ENCODE results near the gene STK32B. TPM values are rescaled to one million over a fixed set of nuclear protein-coding genes. Genes with fewer than 3 reads are reported as not detected.
"Not testable (repeated sequence)": the region's sequence is repeated elsewhere in the genome, so short reads cannot be mapped to it uniquely, and the experiment has no call there.

The STK32B gene
- total and polyA plus RNA-seq, 2 of the 4 experiments (the other 2 are of a cell fraction): 5.5 to 6.3 TPM

DNA sequence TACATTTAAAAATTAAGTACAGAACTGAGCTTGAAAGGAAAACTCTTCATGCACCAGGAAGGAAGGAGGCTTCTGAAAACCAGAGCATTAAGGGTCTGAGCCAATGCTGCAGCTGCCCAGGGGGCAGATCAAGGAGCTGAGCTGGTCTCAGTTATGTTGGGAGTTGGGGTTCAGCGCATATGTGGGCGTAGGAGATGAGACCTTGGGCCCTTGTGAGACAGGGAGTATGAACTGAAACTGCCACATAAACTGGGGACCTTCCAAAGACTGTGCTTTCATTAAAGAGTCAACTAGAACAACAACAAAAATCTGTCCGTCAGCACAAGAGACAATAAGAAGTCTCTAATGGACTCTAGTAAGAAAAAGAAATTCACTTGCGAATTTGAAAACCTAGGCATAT is 226.9 kb downstream of the STK32B start:
- Histone ChIP-seq H3K4me2 (ENCODE audit: low read depth, low read length) (no peak overlapping the region), H3K36me3 (ENCODE audit: control insufficient read depth, insufficient read depth, low read length) (no peaks in the 10 kb centered on the region), H3K9me3 (ENCODE audit: control insufficient read depth, insufficient read depth, low read length) (no peaks in the 10 kb centered on the region), H4K8ac (ENCODE audit: low read depth in 2 of 2, low read length in 2 of 2) (no peak overlapping the region), H4K20me1 (ENCODE audit: insufficient read depth, low read length) (no peaks in the 10 kb centered on the region), H2BK5ac (ENCODE audit: low read depth, low read length, poor library complexity, severe bottlenecking) (no peak overlapping the region), H2AK9ac (replicated peaks; ENCODE audit: low read depth, low read length, poor library complexity) (no peak overlapping the region), H3K9ac (ENCODE audit: low read depth, low read length) (no peak overlapping the region), H2BK20ac (ENCODE audit: low read depth, low read length) (no peak overlapping the region), H3K14ac (replicated peaks; ENCODE audit: low read depth, low read length) (no peak overlapping the region), H4K91ac (ENCODE audit: insufficient read depth, low read depth, low read length) (no peak overlapping the region), H3K27ac (ENCODE audit: insufficient read depth, low read length) (no peak overlapping the region), H2BK120ac (ENCODE audit: low read depth, low read length) (no peak overlapping the region), H4K5ac (ENCODE audit: low read depth, low read length) (no peak overlapping the region), H3K4ac (ENCODE audit: low read depth, low read length) (no peak overlapping the region), H2BK15ac (ENCODE audit: low read depth, low read length) (no peak overlapping the region), H3K23ac (ENCODE audit: low read depth, low read length) (no peak overlapping the region), H3K56ac (ENCODE audit: extremely low read depth, insufficient read depth, low read length) (no peak overlapping the region), H3K9me1 (ENCODE audit: insufficient read depth, low read length) (peaks cover 2% of the 10 kb centered on the region; the same call in 1 of the 2 replicates), H3K79me1 (ENCODE audit: low read depth in 1 of 2, low read length in 2 of 2) (no peaks in the 10 kb centered on the region), H3K27me3 (ENCODE audit: control insufficient read depth, insufficient read depth, low read length) (no peaks in the 10 kb centered on the region), H3K18ac (ENCODE audit: low read depth, low read length) (no peak overlapping the region), H2AFZ (replicated peaks; ENCODE audit: low read length, poor library complexity) (no peak overlapping the region), H3K4me1 (ENCODE audit: control insufficient read depth, insufficient read depth, low read length) (no peaks in the 10 kb centered on the region), H2AK5ac (ENCODE audit: low read depth, low read length) (no peak overlapping the region), H3K4me3 (ENCODE audit: insufficient read depth, low read depth, low read length) (no peak overlapping the region)
- BruUV-seq (replicated peaks): no TSS peak
- POLR2A ChIA-PET (ENCODE audit: unreplicated experiment): no interaction called here
- DNase-seq (no peak), ATAC-seq (ENCODE audit: low read depth) (no peak)
- dilution Hi-C loops (cut with HindIII; ENCODE audit: low sequenced_read_pairs, unreplicated experiment) (no loop called here), intact Hi-C loops (cut with micrococcal nuclease) (no loop called here), in situ Hi-C loops (cut with MboI; ENCODE audit: low sequenced_read_pairs) (no loop called here)
- WGBS, 2 experiments (ENCODE audit: extremely low coverage in 2 of 2, insufficient read length in 1 of 2): no CpG with 5 or more reads among the region's 4 CpGs
- CTCF ChIA-PET: no interaction called here
- TF ChIP-seq, protein P1, sequence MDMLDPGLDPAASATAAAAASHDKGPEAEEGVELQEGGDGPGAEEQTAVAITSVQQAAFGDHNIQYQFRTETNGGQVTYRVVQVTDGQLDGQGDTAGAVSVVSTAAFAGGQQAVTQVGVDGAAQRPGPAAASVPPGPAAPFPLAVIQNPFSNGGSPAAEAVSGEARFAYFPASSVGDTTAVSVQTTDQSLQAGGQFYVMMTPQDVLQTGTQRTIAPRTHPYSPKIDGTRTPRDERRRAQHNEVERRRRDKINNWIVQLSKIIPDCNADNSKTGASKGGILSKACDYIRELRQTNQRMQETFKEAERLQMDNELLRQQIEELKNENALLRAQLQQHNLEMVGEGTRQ (IDR thresholded peaks at IDR 0.05; ENCODE audit: low read depth, low read length): no peak
- no peak for TF ChIP-seq MXI1 (IDR thresholded peaks at IDR 0.05; ENCODE audit: borderline replicate concordance, low read depth, low read length)

- H3K18ac ChIP-seq (ENCODE audit: low read depth, low read length); H2BK5ac ChIP-seq (ENCODE audit: low read depth, low read length, poor library complexity, severe bottlenecking); CTCF ChIA-PET; H4K8ac ChIP-seq (ENCODE audit: low read depth in 2 of 2, low read length in 2 of 2); dilution Hi-C loops (cut with HindIII; ENCODE audit: low sequenced_read_pairs, unreplicated experiment); H3K79me1 ChIP-seq (ENCODE audit: low read depth in 1 of 2, low read length in 2 of 2); H3K9me3 ChIP-seq (ENCODE audit: control insufficient read depth, insufficient read depth, low read length); H3K4me1 ChIP-seq (ENCODE audit: control insufficient read depth, insufficient read depth, low read length); H2BK15ac ChIP-seq (ENCODE audit: low read depth, low read length); DNase-seq; H2AK5ac ChIP-seq (ENCODE audit: low read depth, low read length); POLR2A ChIA-PET (ENCODE audit: unreplicated experiment); ATAC-seq (ENCODE audit: low read depth); H2AK9ac ChIP-seq (replicated peaks; ENCODE audit: low read depth, low read length, poor library complexity); H3K56ac ChIP-seq (ENCODE audit: extremely low read depth, insufficient read depth, low read length); H3K27me3 ChIP-seq (ENCODE audit: control insufficient read depth, insufficient read depth, low read length); H3K14ac ChIP-seq (replicated peaks; ENCODE audit: low read depth, low read length); H3K27ac ChIP-seq (ENCODE audit: insufficient read depth, low read length); H3K4me2 ChIP-seq (ENCODE audit: low read depth, low read length); H2BK120ac ChIP-seq (ENCODE audit: low read depth, low read length); H3K9me1 ChIP-seq (ENCODE audit: insufficient read depth, low read length); H2BK20ac ChIP-seq (ENCODE audit: low read depth, low read length); intact Hi-C loops (cut with micrococcal nuclease); H3K4ac ChIP-seq (ENCODE audit: low read depth, low read length); H4K20me1 ChIP-seq (ENCODE audit: insufficient read depth, low read length); H3K4me3 ChIP-seq (ENCODE audit: insufficient read depth, low read depth, low read length); H3K9ac ChIP-seq (ENCODE audit: low read depth, low read length); BruUV-seq (replicated peaks); H4K91ac ChIP-seq (ENCODE audit: insufficient read depth, low read depth, low read length); H2AFZ ChIP-seq (replicated peaks; ENCODE audit: low read length, poor library complexity); H4K5ac ChIP-seq (ENCODE audit: low read depth, low read length); H3K36me3 ChIP-seq (ENCODE audit: control insufficient read depth, insufficient read depth, low read length); in situ Hi-C loops (cut with MboI; ENCODE audit: low sequenced_read_pairs); H3K23ac ChIP-seq (ENCODE audit: low read depth, low read length): not testable (repeated sequence)
- 75% methylated on average over 1 of the region's 1 CpG; no CpG with 5 or more reads in 1 of the 2 experiments for WGBS, 2 experiments (ENCODE audit: extremely low coverage in 2 of 2, insufficient read length in 1 of 2)
Measured at GRCh38 chr4:5280069-5280468, 228.8 kb downstream of the STK32B start.
